K562 (cell line): ENCODE data around the gene HYAL1. TPM values are rescaled to one million over a fixed set of nuclear protein-coding genes. Genes with fewer than 3 reads are reported as not detected.

Source experiments
- ATF1 ChIP-seq, 2 experiments: fragments of 450-650 bp in 1 of 2; IDR thresholded peaks; 2 replicates each; pipeline ENCODE4 v1.6.1; 2016; ENCODE audit warnings: missing compliant biosample characterization in 1 of 2, missing genetic modification characterization in 1 of 2
- ETV5 ChIP-seq: sonication (generic); formaldehyde crosslinking; IDR thresholded peaks from 2 replicates; pipeline ENCODE4 v1.4.0; 2020; ENCODE audit warnings: low read depth, mild to moderate bottlenecking, missing genetic modification reagents
- GABPA ChIP-seq: fragments of 200-800 bp; sonication (Bioruptor generic); conservative IDR thresholded peaks from 2 replicates; pipeline ENCODE4 v1.6.1; 2016; ENCODE audit warnings: low read depth, missing genetic modification characterization, missing compliant biosample characterization
- MAZ ChIP-seq, 2 experiments: fragments of 450-650 bp in 1 of 2; sonication (generic) in 1 of 2; formaldehyde crosslinking; IDR thresholded peaks in 1 of 2; conservative IDR thresholded peaks in 1 of 2; 2 replicates each; pipeline versions ENCODE4 v1.4.0 to v1.5.0; 2020; ENCODE audit warnings: mild to moderate bottlenecking in 1 of 2, missing genetic modification reagents in 1 of 2
- MXI1 ChIP-seq: IDR thresholded peaks from 2 replicates; pipeline ENCODE4 v1.6.1; 2011; ENCODE audit warnings: low read depth, mild to moderate bottlenecking, improper control_type of control experiment, low read length
- MYC ChIP-seq, 2 experiments: fragments of 250-450 bp in 1 of 2; sonication (Bioruptor Pico) in 1 of 2; IDR thresholded peaks; 2 replicates each; pipeline versions ENCODE4 v1.5.1 to v1.6.1; 2012 to 2021; ENCODE audit warnings: low read depth in 2 of 2, borderline replicate concordance in 1 of 2, improper control_type of control experiment in 1 of 2, low read length in 1 of 2, mild to moderate bottlenecking in 1 of 2, moderate library complexity in 1 of 2
- SIN3A ChIP-seq, 2 experiments: fragments of 150-350 bp in 1 of 2; IDR thresholded peaks; 2 replicates each; pipeline ENCODE4 v1.6.1; 2011 to 2016; ENCODE audit warnings: borderline replicate concordance in 2 of 2, low read depth in 2 of 2, low read length in 2 of 2, mild to moderate bottlenecking in 2 of 2, moderate library complexity in 2 of 2; ENCODE audit not compliant: control insufficient read depth in 1 of 2
- SMC3 ChIP-seq: conservative IDR thresholded peaks from 2 replicates; pipeline ENCODE4 v1.6.1; 2011; ENCODE audit warnings: low read depth, low read length, improper control_type of control experiment; ENCODE audit not compliant: insufficient read depth
- TAF1 ChIP-seq: IDR thresholded peaks from 2 replicates; pipeline ENCODE4 v1.6.1; 2011; ENCODE audit warnings: mild to moderate bottlenecking, low read length, moderate library complexity; ENCODE audit not compliant: insufficient read depth, control insufficient read depth, severe bottlenecking; ENCODE audit errors: extremely low read depth
- TEAD1 ChIP-seq, 2 experiments: fragments of 450-650 bp in 1 of 2; sonication (generic) in 1 of 2; formaldehyde crosslinking; IDR thresholded peaks; 2 replicates each; pipeline versions ENCODE4 v1.4.0 to v1.8.0; 2020 to 2022; ENCODE audit warnings: mild to moderate bottlenecking in 2 of 2, missing genetic modification reagents in 1 of 2
- ZBTB8A ChIP-seq: fragments of 450-650 bp; IDR thresholded peaks from 2 replicates; pipeline ENCODE4 v1.6.1; 2018; ENCODE audit warnings: mild to moderate bottlenecking, moderate library complexity; ENCODE audit not compliant: partially characterized antibody
- polyA plus RNA-seq, 8 experiments: library from polyadenylated mRNA; depleted of rRNA in 4 of 8; stranded (reverse) in 5 of 8; unstranded in 3 of 8; fragments of >200 nt; fragmentation: Nextera tagmentation in 2 of 8; fragmentation: Illumina TruSeq in 1 of 8; extraction: Ambion mirVana in 2 of 8; extraction: Trizol in 1 of 8; gene quantifications; 2 replicates each; pipeline versions ENCODE4 v1.2.1 to v1.2.3, GENCODE V29; 2011 to 2014; ENCODE audit warnings: inconsistent platforms in 1 of 8, missing spikeins in 1 of 8
- total RNA-seq, 7 experiments: library from RNA; depleted of rRNA in 6 of 7; stranded (reverse); fragments of >200 nt in 6 of 7; fragmentation: Illumina TruSeq in 2 of 7; extraction: Trizol in 2 of 7; gene quantifications; 2 replicates each; pipeline versions ENCODE4 v1.2.1 to v1.2.3, GENCODE V29; 2011 to 2021; ENCODE audit warnings: low replicate concordance in 1 of 7
- TF ChIP-seq, protein P1 (sequence below): fragments of 450-650 bp; IDR thresholded peaks from 2 replicates; pipeline ENCODE4 v1.7.0; 2016; ENCODE audit warnings: borderline replicate concordance
- TF ChIP-seq, protein P2 (sequence below), 2 experiments: IDR thresholded peaks; 2 replicates each; pipeline ENCODE4 v1.6.1; 2012; ENCODE audit warnings: improper control_type of control experiment in 2 of 2, low read depth in 2 of 2, low read length in 2 of 2, borderline replicate concordance in 1 of 2
- TF ChIP-seq, protein P3 (sequence below), 2 experiments: fragments of 200-800 bp in 1 of 2; sonication (Bioruptor generic) in 1 of 2; sonication (generic) in 1 of 2; formaldehyde crosslinking in 1 of 2; IDR thresholded peaks in 1 of 2; conservative IDR thresholded peaks in 1 of 2; 2 replicates each; pipeline versions ENCODE4 v1.5.0 to v1.6.1; 2016 to 2020; ENCODE audit warnings: missing compliant biosample characterization in 1 of 2, missing genetic modification characterization in 1 of 2, missing genetic modification reagents in 1 of 2
- TF ChIP-seq, protein P4 (sequence below): sonication (generic); formaldehyde crosslinking; IDR thresholded peaks from 2 replicates; pipeline ENCODE4 v1.9.0; 2022; ENCODE audit warnings: mild to moderate bottlenecking, missing genetic modification reagents

Gene HYAL1
- total and polyA plus RNA-seq, 9 of the 15 experiments (the other 6 are each of a cell fraction or from before 2014, with no cell fraction given): 1.4 to 8.5 (median 4.7) TPM

DNA sequence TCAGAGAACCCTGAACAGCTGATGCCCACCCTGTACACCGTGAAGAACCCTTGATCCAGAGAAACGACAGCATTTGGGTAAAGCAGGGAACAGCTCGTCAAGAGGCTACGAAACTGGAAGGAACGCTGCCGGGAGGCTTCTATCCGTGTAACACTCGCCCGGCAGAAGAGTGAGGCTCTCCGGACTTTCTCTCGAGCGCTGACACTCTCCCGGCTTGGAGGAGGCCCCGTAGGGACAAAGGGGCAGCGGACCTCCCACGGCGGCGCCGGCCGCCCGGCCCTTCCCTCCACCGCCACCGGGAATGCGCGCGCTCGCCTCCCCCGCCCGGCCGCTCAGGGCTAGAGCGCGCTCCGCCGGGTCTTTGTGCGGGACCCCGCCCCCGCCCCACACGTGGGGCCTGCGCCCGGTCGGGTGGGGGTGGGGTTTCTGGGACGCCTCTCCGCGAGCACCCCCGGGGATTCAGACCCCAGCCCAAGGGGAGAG is 17.5 kb upstream of the HYAL1 start (continued):
- TF ChIP-seq SMC3 (no peak), GABPA (tag) (0 out of 2 replicates have a peak, but pooled peaks have one; percentile 24), ETV5 (CRISPR knock-in tag) (0 out of 2 replicates have a peak, but pooled peaks have one; percentile 8), ATF1 (CRISPR knock-in tag; IDR thresholded peaks at IDR 0.05) (no peak), ATF1 (tag; IDR thresholded peaks at IDR 0.05) (peak; percentile 24; the same call in 1 of the 2 replicates), ZBTB8A (no peak), MYC (IDR thresholded peaks at IDR 0.05; ENCODE audit: low read depth, low read length) (peak; percentile 80), MYC (CRISPR knock-in tag; IDR thresholded peaks at IDR 0.05; ENCODE audit: borderline replicate concordance, low read depth) (no peak), MXI1 (peak; percentile 81; the same call in 1 of the 2 replicates), SIN3A (IDR thresholded peaks at IDR 0.05; ENCODE audit: borderline replicate concordance in 2 of 2, control insufficient read depth in 1 of 2, low read depth in 2 of 2, low read length in 2 of 2) (peak in 1 of 2 experiments; percentile 51; a peak in 1 of 4 replicates), TAF1 (peak; percentile 54), TEAD1 (CRISPR knock-in tag; IDR thresholded peaks at IDR 0.05) (peak; percentile 33 to 69; a peak in 2 of 4 replicates), MAZ (CRISPR knock-in tag; conservative IDR thresholded peaks at IDR 0.05 in 1 of 2, IDR thresholded peaks at IDR 0.05 in 1 of 2) (peak; percentile 80 to 91; a peak in 3 of 4 replicates)
- TF ChIP-seq, protein P1, sequence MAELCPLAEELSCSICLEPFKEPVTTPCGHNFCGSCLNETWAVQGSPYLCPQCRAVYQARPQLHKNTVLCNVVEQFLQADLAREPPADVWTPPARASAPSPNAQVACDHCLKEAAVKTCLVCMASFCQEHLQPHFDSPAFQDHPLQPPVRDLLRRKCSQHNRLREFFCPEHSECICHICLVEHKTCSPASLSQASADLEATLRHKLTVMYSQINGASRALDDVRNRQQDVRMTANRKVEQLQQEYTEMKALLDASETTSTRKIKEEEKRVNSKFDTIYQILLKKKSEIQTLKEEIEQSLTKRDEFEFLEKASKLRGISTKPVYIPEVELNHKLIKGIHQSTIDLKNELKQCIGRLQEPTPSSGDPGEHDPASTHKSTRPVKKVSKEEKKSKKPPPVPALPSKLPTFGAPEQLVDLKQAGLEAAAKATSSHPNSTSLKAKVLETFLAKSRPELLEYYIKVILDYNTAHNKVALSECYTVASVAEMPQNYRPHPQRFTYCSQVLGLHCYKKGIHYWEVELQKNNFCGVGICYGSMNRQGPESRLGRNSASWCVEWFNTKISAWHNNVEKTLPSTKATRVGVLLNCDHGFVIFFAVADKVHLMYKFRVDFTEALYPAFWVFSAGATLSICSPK: no peak
- TF ChIP-seq, protein P2, sequence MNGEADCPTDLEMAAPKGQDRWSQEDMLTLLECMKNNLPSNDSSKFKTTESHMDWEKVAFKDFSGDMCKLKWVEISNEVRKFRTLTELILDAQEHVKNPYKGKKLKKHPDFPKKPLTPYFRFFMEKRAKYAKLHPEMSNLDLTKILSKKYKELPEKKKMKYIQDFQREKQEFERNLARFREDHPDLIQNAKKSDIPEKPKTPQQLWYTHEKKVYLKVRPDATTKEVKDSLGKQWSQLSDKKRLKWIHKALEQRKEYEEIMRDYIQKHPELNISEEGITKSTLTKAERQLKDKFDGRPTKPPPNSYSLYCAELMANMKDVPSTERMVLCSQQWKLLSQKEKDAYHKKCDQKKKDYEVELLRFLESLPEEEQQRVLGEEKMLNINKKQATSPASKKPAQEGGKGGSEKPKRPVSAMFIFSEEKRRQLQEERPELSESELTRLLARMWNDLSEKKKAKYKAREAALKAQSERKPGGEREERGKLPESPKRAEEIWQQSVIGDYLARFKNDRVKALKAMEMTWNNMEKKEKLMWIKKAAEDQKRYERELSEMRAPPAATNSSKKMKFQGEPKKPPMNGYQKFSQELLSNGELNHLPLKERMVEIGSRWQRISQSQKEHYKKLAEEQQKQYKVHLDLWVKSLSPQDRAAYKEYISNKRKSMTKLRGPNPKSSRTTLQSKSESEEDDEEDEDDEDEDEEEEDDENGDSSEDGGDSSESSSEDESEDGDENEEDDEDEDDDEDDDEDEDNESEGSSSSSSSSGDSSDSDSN (IDR thresholded peaks at IDR 0.05; ENCODE audit: borderline replicate concordance in 1 of 2, low read depth in 2 of 2, low read length in 2 of 2): peak in 1 of 2 experiments; percentile 66; a peak in 1 of 4 replicates
- TF ChIP-seq, protein P3, sequence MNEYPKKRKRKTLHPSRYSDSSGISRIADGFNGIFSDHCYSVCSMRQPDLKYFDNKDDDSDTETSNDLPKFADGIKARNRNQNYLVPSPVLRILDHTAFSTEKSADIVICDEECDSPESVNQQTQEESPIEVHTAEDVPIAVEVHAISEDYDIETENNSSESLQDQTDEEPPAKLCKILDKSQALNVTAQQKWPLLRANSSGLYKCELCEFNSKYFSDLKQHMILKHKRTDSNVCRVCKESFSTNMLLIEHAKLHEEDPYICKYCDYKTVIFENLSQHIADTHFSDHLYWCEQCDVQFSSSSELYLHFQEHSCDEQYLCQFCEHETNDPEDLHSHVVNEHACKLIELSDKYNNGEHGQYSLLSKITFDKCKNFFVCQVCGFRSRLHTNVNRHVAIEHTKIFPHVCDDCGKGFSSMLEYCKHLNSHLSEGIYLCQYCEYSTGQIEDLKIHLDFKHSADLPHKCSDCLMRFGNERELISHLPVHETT (CRISPR knock-in tag; conservative IDR thresholded peaks at IDR 0.05 in 1 of 2, IDR thresholded peaks at IDR 0.05 in 1 of 2): peak in 1 of 2 experiments; percentile 77; a peak in 2 of 4 replicates
- TF ChIP-seq, protein P4, sequence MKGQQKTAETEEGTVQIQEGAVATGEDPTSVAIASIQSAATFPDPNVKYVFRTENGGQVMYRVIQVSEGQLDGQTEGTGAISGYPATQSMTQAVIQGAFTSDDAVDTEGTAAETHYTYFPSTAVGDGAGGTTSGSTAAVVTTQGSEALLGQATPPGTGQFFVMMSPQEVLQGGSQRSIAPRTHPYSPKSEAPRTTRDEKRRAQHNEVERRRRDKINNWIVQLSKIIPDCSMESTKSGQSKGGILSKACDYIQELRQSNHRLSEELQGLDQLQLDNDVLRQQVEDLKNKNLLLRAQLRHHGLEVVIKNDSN: peak; percentile 59; the same call in 1 of the 2 replicates
